CD4-positive, alpha-beta memory T cell (primary cell): ENCODE measurements around the gene PFKFB1. TPM values are rescaled to one million over a fixed set of nuclear protein-coding genes. Genes with fewer than 3 reads are reported as not detected.

Source experiments
- CTCF ChIA-PET: fragments of 350-600 bp; sonication (Branson Sonifier 250); formaldehyde crosslinking; loops from one replicate; lab custom pipeline; 2021; ENCODE audit warnings: inconsistent platforms; ENCODE audit not compliant: partially characterized antibody; lab: Charles Lee
- POLR2A ChIA-PET: fragments of 350-600 bp; sonication (Branson Sonifier 250); formaldehyde crosslinking; loops from one replicate; lab custom pipeline; 2021; ENCODE audit not compliant: partially characterized antibody; lab: Charles Lee
- DNase-seq, 5 donors: peaks; one replicate each; pipeline versions ENCODE4 v3.0.0 to v3.0.0-alpha.2; 2020 to 2022; ENCODE audit warnings: mixed read lengths in 1 of 5
- H3K27ac ChIP-seq: one replicate; pipeline ENCODE4 v1.7.0; 2013; ENCODE audit warnings: low read depth, low read length
- H3K27me3 ChIP-seq: 2 replicates; pipeline ENCODE4 v1.7.0; 2013; ENCODE audit warnings: mild to moderate bottlenecking, low read length, moderate library complexity; ENCODE audit not compliant: insufficient read depth
- H3K36me3 ChIP-seq: 2 replicates; pipeline ENCODE4 v1.7.0; 2013; ENCODE audit warnings: mild to moderate bottlenecking, low read length, moderate library complexity; ENCODE audit not compliant: insufficient read depth
- H3K4me1 ChIP-seq: 2 replicates; pipeline ENCODE4 v1.7.0; 2013; ENCODE audit warnings: mild to moderate bottlenecking, low read length, moderate library complexity; ENCODE audit not compliant: insufficient read depth
- H3K4me3 ChIP-seq, 2 donors: one replicate each; pipeline ENCODE4 v1.7.0; 2013; ENCODE audit warnings: low read length in 2 of 2, mild to moderate bottlenecking in 1 of 2
- H3K9me3 ChIP-seq, 2 donors: one replicate each; pipeline ENCODE4 v1.7.0; 2013; ENCODE audit warnings: low read length in 2 of 2, control low read depth in 1 of 2; ENCODE audit not compliant: control insufficient read depth in 1 of 2
- H3K27ac Mint-ChIP-seq, 7 donors: one replicate each; pipeline ENCODE4 v1.8.0; 2020 to 2021; ENCODE audit warnings: mixed read lengths in 7 of 7, mild to moderate bottlenecking in 6 of 7, inconsistent platforms in 3 of 7, moderate library complexity in 3 of 7
- H3K27me3 Mint-ChIP-seq, 2 donors: one replicate each; pipeline ENCODE4 v1.8.0; 2020 to 2021; ENCODE audit warnings: mixed read lengths in 2 of 2
- H3K36me3 Mint-ChIP-seq, 2 donors: one replicate each; pipeline ENCODE4 v1.8.0; 2020 to 2021; ENCODE audit warnings: mixed read lengths in 2 of 2, inconsistent platforms in 1 of 2, mild to moderate bottlenecking in 1 of 2
- H3K4me1 Mint-ChIP-seq, 4 donors: one replicate each; pipeline ENCODE4 v1.8.0; 2020 to 2021; ENCODE audit warnings: mixed read lengths in 4 of 4, mild to moderate bottlenecking in 1 of 4
- H3K4me3 Mint-ChIP-seq, 8 donors: one replicate each; pipeline ENCODE4 v1.8.0; 2020 to 2021; ENCODE audit warnings: mixed read lengths in 8 of 8, mild to moderate bottlenecking in 7 of 8, moderate library complexity in 6 of 8, inconsistent platforms in 3 of 8
- H3K9me3 Mint-ChIP-seq, 8 donors: one replicate each; pipeline ENCODE4 v1.8.0; 2020 to 2021; ENCODE audit warnings: mixed read lengths in 8 of 8, mild to moderate bottlenecking in 5 of 8, inconsistent platforms in 3 of 8, moderate library complexity in 1 of 8
- intact Hi-C: fragments of 100-400 bp; cut with micrococcal nuclease; formaldehyde crosslinking; loops from one replicate; pipeline ENCODE4 v1.15.1; 2023
- polyA plus RNA-seq, 2 donors: library from polyadenylated mRNA; unstranded; fragments of 300-500 nt; fragmentation: Illumina TruSeq; gene quantifications; one replicate each; pipeline ENCODE4 v1.2.3, GENCODE V29; 2021
- total RNA-seq, 2 experiments: library from RNA; stranded (reverse); gene quantifications; one replicate each; pipeline ENCODE4 v1.2.3, GENCODE V29; 2021

The PFKFB1 gene
- total and polyA plus RNA-seq, 4 experiments from 2014 or later: 0.35 to 0.78 TPM; not detected in 2

GRCh38 chrX:54934890-54935289 lies 59.1 kb downstream of the PFKFB1 start:
- no peaks in the 10 kb centered on the region for H3K36me3 ChIP-seq
- H3K9me3 Mint-ChIP-seq: peaks cover 0 to 2% (median 0%) of the 10 kb centered on the region in 8 donors
- no peaks in the 10 kb centered on the region for H3K27me3 Mint-ChIP-seq
- peak overlapping the region in 1 of 7 donors; percentile 13 for H3K27ac Mint-ChIP-seq
- intact Hi-C loops: no loop called here
- no peaks in the 10 kb centered on the region for H3K36me3 Mint-ChIP-seq
- CTCF ChIA-PET: no interaction called here
- no peak overlapping the region for H3K4me3 Mint-ChIP-seq
- H3K4me1 Mint-ChIP-seq: no peaks in the 10 kb centered on the region
- no peaks in the 10 kb centered on the region for H3K4me1 ChIP-seq
- DNase-seq: no peak
- no peak overlapping the region for H3K27ac ChIP-seq
- POLR2A ChIA-PET: no interaction called here
- H3K27me3 ChIP-seq: no peaks in the 10 kb centered on the region
- no peaks in the 10 kb centered on the region for H3K9me3 ChIP-seq
- no peak overlapping the region for H3K4me3 ChIP-seq

- POLR2A ChIA-PET: no interaction called here
- Mint-ChIP-seq H3K36me3 (no peaks in the 10 kb centered on the region), H3K4me1 (no peaks in the 10 kb centered on the region), H3K27ac (peak overlapping the region in 1 of 7 donors; percentile 22), H3K4me3 (no peak overlapping the region), H3K27me3 (no peaks in the 10 kb centered on the region), H3K9me3 (peaks cover 0 to 2% (median 0%) of the 10 kb centered on the region in 8 donors)
- Histone ChIP-seq H3K4me1 (no peaks in the 10 kb centered on the region), H3K9me3 (no peaks in the 10 kb centered on the region), H3K27ac (no peak overlapping the region), H3K27me3 (no peaks in the 10 kb centered on the region), H3K36me3 (no peaks in the 10 kb centered on the region), H3K4me3 (no peak overlapping the region)
- intact Hi-C loops: no loop called here
- CTCF ChIA-PET: no interaction called here
- no peak for DNase-seq
These were observed 59.9 kb downstream of the PFKFB1 start for GRCh38 chrX:54934058-54934457.

- H3K9me3 Mint-ChIP-seq: peaks cover 0 to 2% (median 0%) of the 10 kb centered on the region in 8 donors
These were observed 60.7 kb downstream of the PFKFB1 start for GRCh38 chrX:54933150-54933826.

GRCh38 chrX:54931107-54931506 lies 62.9 kb downstream of the PFKFB1 start:
- no peak for DNase-seq
- no peak overlapping the region for H3K4me3 ChIP-seq

More at GRCh38 chrX:54933150-54933826, 60.7 kb downstream of the PFKFB1 start:
- Mint-ChIP-seq H3K4me1 (no peaks in the 10 kb centered on the region), H3K4me3 (no peak overlapping the region), H3K36me3 (no peaks in the 10 kb centered on the region), H3K27me3 (no peaks in the 10 kb centered on the region), H3K27ac (no peak overlapping the region)
- Histone ChIP-seq H3K36me3 (no peaks in the 10 kb centered on the region), H3K27ac (no peak overlapping the region), H3K4me3 (no peak overlapping the region), H3K4me1 (no peaks in the 10 kb centered on the region), H3K9me3 (no peaks in the 10 kb centered on the region), H3K27me3 (no peaks in the 10 kb centered on the region)
- CTCF ChIA-PET: no interaction called here
- intact Hi-C loops: no loop called here
- POLR2A ChIA-PET: no interaction called here
- no peak for DNase-seq

GRCh38 chrX:54930291-54931049 lies 63.5 kb downstream of the PFKFB1 start:
- H3K27me3 ChIP-seq: no peaks in the 10 kb centered on the region
- no peak overlapping the region for H3K4me3 ChIP-seq
- ChIA-PET CTCF (no interaction called here), POLR2A (no interaction called here)
- no peaks in the 10 kb centered on the region for H3K36me3 ChIP-seq
- peaks cover 0 to 2% (median 0%) of the 10 kb centered on the region in 8 donors for H3K9me3 Mint-ChIP-seq
- H3K27ac ChIP-seq: no peak overlapping the region
- H3K27me3 Mint-ChIP-seq: no peaks in the 10 kb centered on the region
- DNase-seq: no peak
- H3K4me3 Mint-ChIP-seq: no peak overlapping the region
- H3K4me1 Mint-ChIP-seq: no peaks in the 10 kb centered on the region
- no peak overlapping the region for H3K27ac Mint-ChIP-seq
- H3K36me3 Mint-ChIP-seq: no peaks in the 10 kb centered on the region
- H3K4me1 ChIP-seq: no peaks in the 10 kb centered on the region
- no peaks in the 10 kb centered on the region for H3K9me3 ChIP-seq
- intact Hi-C loops: no loop called here

More at GRCh38 chrX:54931107-54931506, 62.9 kb downstream of the PFKFB1 start:
- Histone ChIP-seq H3K27me3 (no peaks in the 10 kb centered on the region), H3K4me1 (no peaks in the 10 kb centered on the region), H3K36me3 (no peaks in the 10 kb centered on the region), H3K9me3 (no peaks in the 10 kb centered on the region), H3K27ac (no peak overlapping the region)
- no peaks in the 10 kb centered on the region for H3K27me3 Mint-ChIP-seq
- H3K4me3 Mint-ChIP-seq: no peak overlapping the region
- ChIA-PET POLR2A (no interaction called here), CTCF (no interaction called here)
- H3K27ac Mint-ChIP-seq: no peak overlapping the region
- H3K36me3 Mint-ChIP-seq: no peaks in the 10 kb centered on the region
- H3K4me1 Mint-ChIP-seq: no peaks in the 10 kb centered on the region
- peaks cover 0 to 2% (median 0%) of the 10 kb centered on the region in 8 donors for H3K9me3 Mint-ChIP-seq
- intact Hi-C loops: no loop called here

- Mint-ChIP-seq H3K36me3 (no peaks in the 10 kb centered on the region), H3K27me3 (no peaks in the 10 kb centered on the region), H3K9me3 (no peaks in the 10 kb centered on the region), H3K4me1 (no peaks in the 10 kb centered on the region), H3K4me3 (no peak overlapping the region), H3K27ac (no peak overlapping the region)
- Histone ChIP-seq H3K27ac (no peak overlapping the region), H3K4me3 (no peak overlapping the region), H3K36me3 (no peaks in the 10 kb centered on the region), H3K4me1 (no peaks in the 10 kb centered on the region), H3K27me3 (no peaks in the 10 kb centered on the region), H3K9me3 (no peaks in the 10 kb centered on the region)
- no peak for DNase-seq
- ChIA-PET POLR2A (no interaction called here), CTCF (no interaction called here)
- intact Hi-C loops: no loop called here
These were observed 65.1 kb downstream of the PFKFB1 start for GRCh38 chrX:54928876-54929275.

- Histone ChIP-seq H3K27me3 (no peaks in the 10 kb centered on the region), H3K27ac (no peak overlapping the region), H3K9me3 (no peaks in the 10 kb centered on the region), H3K4me3 (no peak overlapping the region), H3K36me3 (no peaks in the 10 kb centered on the region), H3K4me1 (peaks cover 4% of the 10 kb centered on the region)
- Mint-ChIP-seq H3K27ac (no peak overlapping the region), H3K4me3 (no peak overlapping the region), H3K36me3 (no peaks in the 10 kb centered on the region), H3K9me3 (no peaks in the 10 kb centered on the region), H3K4me1 (peaks cover 2 to 5% (median 3%) of the 10 kb centered on the region in 4 donors), H3K27me3 (no peaks in the 10 kb centered on the region)
- no peak for DNase-seq
- CTCF ChIA-PET: no interaction called here
- intact Hi-C loops: no loop called here
- POLR2A ChIA-PET: interaction anchor here (1.0 kb wide), 1 partner anchor 193 kb away, joined by 3 read pairs; no protein-coding TSS in a partner anchor
These were observed 67.0 kb downstream of the PFKFB1 start for GRCh38 chrX:54926978-54927377.
